Fibroblast of peridontal ligament (primary cell): ENCODE measurements around the gene ABCB6.
"Not testable (repeated sequence)": the region's sequence is repeated elsewhere in the genome, so short reads cannot be mapped to it uniquely, and the experiment has no call there.

ENCODE experiments used
- DNase-seq: peaks from one replicate; pipeline ENCODE4 v3.0.0-alpha.2; 2010; ENCODE audit errors: extremely low read depth

Gene ABCB6

DNA sequence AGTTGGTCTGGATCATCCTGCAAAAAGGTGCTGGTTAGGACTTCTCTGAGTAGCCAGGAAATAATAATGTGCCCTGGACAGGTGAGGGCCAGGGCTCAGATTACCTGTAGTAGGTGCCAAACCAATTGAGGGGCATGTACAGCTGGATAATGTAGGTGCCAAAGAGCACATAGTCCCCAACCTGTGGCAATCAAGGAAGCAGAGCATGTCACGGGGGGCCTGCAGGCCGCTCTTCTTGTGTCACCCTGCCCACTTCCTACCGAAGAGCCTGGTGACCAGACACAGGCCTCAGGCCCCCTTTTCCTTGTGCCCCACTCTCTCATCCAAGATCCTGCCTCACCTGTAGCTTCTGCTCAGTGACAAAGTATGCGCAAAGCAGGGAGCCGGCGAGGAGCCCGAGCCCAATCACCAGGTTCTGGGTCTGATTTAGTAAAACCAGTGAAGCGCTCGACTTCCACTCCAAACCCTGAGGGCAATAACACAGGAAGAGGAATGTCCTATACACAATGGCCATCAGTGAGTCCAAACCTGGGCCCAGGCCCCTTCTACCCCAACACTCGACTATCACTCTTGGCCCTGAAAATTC is 5.2 kb downstream of the ABCB6 start:
- DNase-seq: no peak

DNA sequence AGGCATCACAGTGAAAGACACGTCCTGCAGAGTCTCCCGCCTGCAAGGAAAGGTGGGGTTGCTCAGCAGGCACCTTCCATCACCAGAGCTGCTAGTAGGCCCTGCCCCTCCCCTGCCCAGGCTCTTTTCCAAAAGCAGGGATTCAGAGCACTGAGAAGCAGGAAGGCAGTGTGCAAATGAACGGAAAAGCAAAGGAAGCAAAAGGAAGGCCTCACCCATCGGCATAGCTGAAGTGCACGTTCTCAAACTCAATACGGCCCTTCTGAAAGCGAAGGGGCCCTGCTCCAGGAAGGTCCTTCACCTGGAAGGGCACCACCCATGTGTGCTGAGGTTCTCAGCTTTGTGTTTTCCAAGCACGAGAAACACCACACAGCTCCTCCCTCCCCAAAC is 5.7 kb downstream of the ABCB6 start:
- DNase-seq: no peak

DNA sequence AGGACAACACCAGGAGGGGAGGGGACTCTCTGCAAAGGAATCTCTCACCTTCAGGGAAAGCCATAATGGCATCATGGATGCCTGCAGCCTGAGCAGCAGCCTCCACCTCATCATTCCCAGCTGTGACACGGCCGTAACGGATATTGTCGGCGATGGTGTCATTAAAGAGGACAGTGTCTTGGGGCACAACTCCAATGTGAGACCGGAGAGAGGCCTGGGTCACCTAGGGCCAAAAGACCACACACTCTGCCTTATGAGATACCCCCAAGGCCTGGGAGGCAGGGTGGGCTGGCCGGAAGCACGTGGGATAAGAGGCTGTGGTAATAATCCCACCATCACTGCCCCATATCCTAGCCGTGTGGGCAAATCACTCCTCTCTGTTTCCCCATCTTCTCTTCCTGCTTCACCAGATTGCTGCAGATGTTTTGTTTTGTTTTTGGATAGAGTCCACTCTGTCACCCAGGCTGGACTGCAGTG is 7.8 kb downstream of the ABCB6 start:
- no peak for DNase-seq

DNA sequence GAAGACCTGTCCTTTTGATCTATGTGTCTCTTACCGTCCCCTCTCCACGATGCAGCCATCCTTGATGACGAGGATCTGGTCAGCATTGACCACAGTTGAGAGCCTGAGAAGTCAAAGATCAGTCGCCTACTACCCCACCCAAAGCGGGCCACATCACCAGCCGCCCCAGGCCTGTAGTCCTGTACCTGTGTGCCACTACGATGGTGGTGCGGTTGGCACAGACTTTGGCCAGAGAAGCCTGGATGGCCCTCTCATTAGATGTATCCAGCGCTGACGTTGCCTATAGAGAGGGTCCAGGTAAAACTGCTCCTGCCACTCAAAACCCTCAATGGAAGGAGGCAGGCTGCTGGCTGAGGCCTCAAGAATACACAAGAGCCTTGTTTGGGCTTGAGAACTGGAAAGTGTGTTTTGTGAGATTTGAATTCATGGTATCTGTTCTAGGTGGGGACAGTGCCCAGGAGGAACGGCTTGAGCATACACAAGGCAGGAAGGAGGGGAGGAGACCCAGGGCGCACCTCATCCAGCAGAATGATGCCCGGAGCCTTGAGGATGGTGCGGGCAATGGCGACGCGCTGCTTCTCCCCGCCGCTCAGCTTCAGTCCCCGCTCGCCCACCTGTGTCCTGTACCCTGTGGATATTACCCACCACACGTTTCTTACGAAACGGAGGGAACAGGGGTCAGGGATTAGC is 8.4 kb downstream of the ABCB6 start:
- DNase-seq: no peak

- no peak for DNase-seq
Observed at GRCh38 chr2:219209236-219210195, 9.2 kb downstream of the ABCB6 start.

DNA sequence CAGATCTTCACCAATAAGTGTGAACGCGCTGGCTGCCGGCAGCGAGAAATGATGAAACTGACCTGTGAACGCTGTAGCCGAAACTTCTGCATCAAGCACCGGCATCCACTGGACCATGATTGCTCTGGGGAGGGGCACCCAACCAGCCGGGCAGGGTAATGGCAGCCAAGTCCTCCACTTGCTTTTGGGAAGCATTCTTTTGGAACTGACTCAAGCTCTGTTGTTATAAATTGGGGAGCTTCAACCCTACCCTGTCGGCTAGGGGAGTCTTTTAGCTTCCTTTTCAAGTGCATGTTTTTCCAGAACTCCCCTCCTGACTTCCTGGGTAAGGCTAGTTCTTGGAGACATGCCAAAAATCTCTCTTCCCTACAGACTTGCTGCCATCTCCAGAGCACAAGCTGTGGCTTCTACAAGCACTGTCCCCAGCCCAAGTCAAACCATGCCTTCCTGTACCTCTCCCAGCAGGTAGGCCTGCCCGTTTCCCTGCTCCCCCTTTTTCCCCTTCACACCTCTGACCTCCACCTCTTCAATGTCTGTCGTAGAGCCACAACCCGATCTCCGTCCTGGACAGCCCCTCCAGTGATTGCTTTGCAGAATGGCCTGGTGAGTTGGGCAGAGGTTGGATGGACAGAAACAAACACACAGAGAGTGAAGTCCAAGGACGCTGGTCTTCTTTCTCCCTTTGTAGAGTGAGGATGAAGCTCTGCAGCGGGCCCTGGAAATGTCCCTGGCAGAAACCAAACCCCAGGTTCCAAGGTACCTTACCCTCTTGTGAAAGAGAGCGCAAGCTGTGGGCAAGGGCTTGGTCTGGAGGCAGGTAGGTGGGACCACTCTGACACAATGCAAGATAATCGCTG is 10.6 kb downstream of the ABCB6 start:
- DNase-seq: peak; percentile 59

GRCh38 chr2:219207134-219207883 is 11.4 kb downstream of the ABCB6 start:
- DNase-seq: no peak

DNA sequence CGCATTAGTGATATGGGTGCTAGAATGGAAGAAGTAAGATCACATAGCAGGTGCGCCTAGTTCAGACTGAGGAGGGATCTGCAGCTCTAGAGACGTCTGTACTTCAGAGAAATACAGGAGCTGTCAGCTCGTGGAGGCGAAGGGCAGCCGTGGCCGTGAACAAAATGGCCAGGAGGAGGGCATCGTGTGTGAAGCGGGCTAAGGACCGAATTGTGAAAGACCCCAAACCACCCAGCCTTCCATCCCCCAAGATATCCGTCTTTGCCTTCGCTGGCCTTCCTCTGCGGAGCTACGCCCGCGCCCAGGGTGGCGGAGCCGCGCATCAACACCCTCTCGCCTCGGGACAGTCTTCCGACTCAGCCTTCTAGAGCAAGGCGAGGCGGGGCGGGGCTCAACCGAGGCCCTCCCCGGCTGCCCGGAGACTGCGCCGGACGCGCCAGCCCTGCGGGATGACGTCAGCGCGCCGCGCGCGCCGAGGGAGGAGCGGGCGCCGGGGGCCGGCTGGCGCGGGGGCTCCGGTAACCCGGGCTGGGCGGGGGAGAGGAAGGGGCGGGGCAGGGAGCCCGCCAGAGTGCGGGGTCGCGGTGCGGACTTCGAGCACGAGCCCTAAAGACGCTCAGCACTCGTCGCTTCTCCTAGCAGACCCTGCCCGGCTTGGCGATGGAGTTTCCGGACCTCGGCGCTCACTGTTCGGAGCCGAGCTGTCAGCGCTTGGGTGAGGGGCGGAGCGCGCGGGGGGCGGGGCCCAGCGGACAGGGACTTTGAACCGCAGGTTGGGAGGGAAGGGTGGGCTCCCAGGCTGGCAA is 12.2 kb downstream of the ABCB6 start, which contains the start of gene ZFAND2B:
Gene ZFAND2B, plus strand, starts transcription at position 455 of the 806 bp plus-strand sequence. Its CDS starts 206 bp downstream, at position 661.
- DNase-seq: peak; percentile 84

- DNase-seq: no peak
Observed at GRCh38 chr2:219205981-219206327, 12.8 kb downstream of the ABCB6 start.

GRCh38 chr2:219205165-219205538 is 13.6 kb downstream of the ABCB6 start:
- DNase-seq: no peak

- DNase-seq: no peak
Observed at GRCh38 chr2:219204425-219205164, 14.2 kb downstream of the ABCB6 start.

DNA sequence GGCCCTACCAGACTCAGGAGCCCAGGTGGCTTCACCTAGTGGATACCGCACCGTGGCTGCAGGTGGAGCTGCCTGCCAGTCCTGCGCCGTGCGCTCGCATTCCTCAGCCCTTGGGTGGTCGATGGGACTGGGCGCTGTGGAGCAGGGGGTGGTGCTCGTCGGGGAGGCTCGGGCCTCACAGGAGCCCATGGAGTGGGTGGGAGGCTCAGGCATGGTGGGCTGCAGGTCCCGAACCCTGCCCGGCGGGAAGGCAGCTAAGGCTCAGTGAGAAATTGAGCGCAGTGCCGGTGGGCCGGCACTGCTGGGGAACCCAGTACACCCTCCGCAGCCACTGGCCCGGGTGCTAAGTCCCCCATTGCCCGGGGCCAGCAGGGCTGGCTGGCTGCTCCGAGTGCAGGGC is 17.4 kb downstream of the ABCB6 start:
- DNase-seq: not testable (repeated sequence)

GRCh38 chr2:219200502-219201326 is 18.0 kb downstream of the ABCB6 start:
- not testable (repeated sequence) for DNase-seq

DNA sequence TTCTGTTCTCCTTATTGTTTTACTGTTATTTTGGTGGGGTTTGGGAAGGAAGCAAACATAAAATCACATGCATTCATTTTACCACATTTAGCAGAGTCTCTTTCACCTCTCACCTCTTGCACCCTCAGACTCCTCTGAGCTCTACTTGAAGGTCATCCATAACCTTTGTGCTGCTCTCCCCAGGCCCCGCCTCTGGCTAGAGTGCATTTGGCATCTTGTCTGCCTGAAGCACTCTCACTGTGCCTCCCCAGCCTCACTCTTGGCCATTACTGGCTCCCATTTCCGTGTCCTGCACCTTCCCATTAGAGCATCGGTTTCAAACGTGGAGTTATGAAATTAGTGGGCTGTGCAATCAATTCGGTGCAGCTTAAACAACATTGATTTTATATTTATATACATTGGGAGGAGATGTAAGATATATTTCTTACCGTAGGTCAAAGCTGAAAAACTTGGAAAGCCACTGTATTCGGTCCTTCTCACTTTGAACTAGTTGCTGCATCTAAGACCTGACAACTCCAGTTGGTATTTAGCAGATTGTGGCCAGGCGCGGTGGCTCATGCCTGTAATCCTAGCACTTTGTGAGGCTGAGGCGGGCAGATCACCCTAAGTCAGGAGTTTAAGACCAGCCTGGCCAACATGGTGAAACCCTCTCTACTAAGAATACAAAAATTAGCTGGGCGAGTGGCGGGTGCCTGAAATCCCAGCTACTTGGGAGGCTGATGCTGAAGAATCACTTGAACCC is 19.1 kb downstream of the ABCB6 start:
- DNase-seq: no peak

GRCh38 chr2:219198974-219199373 is 19.8 kb downstream of the ABCB6 start:
- no peak for DNase-seq

DNA sequence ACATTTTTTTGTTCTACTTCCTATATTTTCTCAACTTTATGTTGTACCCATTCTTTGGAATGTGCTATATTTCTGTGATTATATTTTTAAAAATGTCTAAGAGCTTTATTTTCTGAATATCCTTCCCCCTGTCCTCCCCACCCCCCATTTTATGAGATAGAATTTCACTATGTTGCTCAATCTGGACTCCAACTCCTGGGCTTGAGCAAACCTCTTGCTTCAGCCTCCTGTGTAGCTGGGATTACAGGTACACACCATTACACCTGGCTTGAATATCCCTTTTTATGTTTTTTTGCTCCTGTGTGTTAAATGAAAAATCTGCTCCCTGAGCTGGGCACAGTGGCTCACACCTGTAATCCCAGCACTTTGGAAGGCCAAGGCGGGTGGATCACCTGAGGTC is 21.4 kb downstream of the ABCB6 start:
- no peak for DNase-seq

DNA sequence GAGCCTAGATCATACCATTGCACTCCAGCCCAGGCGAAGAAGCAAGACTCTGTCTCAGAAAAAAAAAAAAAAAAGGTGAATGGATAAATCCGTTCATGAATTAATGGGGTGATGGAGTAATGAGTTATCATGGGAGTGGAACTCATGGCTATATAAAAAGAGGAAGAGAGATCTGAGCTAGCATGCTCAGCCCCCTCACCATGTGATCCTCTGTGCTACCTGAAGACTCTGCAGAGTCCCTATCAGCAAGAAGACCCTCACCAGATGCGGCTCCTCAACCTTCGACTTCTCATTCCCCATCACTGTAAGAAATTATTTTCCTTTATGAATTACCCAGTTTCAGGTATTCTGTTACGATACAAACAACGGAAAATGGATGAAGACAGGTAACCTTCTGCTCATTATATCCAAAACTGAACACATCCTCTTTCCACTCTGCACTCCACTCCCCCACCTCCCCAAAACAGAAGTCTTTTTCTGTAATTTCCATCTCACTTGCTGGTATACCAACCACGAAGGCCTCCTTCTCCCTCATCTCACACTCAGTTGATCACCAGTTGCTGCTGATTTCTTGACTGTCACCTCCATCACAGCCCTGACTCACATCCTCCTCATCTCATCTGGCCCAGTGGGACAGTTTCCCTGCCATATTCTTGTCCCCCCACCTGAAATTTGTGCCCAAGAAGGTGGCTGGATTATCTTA is 31.9 kb downstream of the ABCB6 start:
- DNase-seq: no peak
